GM21619 (cell line): ENCODE data around the gene KMO.

ENCODE experiments used
- ATAC-seq: cut with Tn5 transposase; IDR thresholded peaks from one replicate; pipeline ENCODE4 v1.9.1; 2021; ENCODE audit not compliant: unreplicated experiment

The KMO gene

GRCh38 chr1:241536969-241537368 lies 4.8 kb downstream of the KMO start:
- ATAC-seq, result no peak

- no peak for ATAC-seq
These were observed 10.2 kb downstream of the KMO start for GRCh38 chr1:241542199-241542907.

- no peak for ATAC-seq
These were observed 15.8 kb downstream of the KMO start for GRCh38 chr1:241548008-241548407.

GRCh38 chr1:241550318-241550717 lies 18.1 kb downstream of the KMO start:
- no peak for ATAC-seq

- ATAC-seq, result peak; percentile 85
These were observed 19.8 kb downstream of the KMO start for GRCh38 chr1:241551759-241552638.

GRCh38 chr1:241553886-241554592 lies 21.9 kb downstream of the KMO start:
- ATAC-seq, result no peak

GRCh38 chr1:241555526-241555925 lies 23.3 kb downstream of the KMO start:
- ATAC-seq, result no peak

GRCh38 chr1:241557031-241557430 lies 24.9 kb downstream of the KMO start:
- no peak for ATAC-seq

GRCh38 chr1:241557551-241558193 lies 25.5 kb downstream of the KMO start:
- ATAC-seq, result no peak

- ATAC-seq, result no peak
These were observed 28.1 kb downstream of the KMO start for GRCh38 chr1:241560146-241560848.

GRCh38 chr1:241560849-241561187 lies 28.6 kb downstream of the KMO start:
- no peak for ATAC-seq

- ATAC-seq, result no peak
These were observed 37.7 kb downstream of the KMO start for GRCh38 chr1:241569848-241570247.

GRCh38 chr1:241574154-241574553 lies 42.0 kb downstream of the KMO start:
- no peak for ATAC-seq

- ATAC-seq, result no peak
These were observed 47.3 kb downstream of the KMO start for GRCh38 chr1:241579434-241579833.

GRCh38 chr1:241582921-241583321 lies 50.7 kb downstream of the KMO start:
- no peak for ATAC-seq

GRCh38 chr1:241586905-241587512 lies 54.8 kb downstream of the KMO start:
- ATAC-seq, result no peak

GRCh38 chr1:241589521-241589920 lies 57.3 kb downstream of the KMO start:
- no peak for ATAC-seq

- ATAC-seq, result no peak
These were observed 58.5 kb downstream of the KMO start for GRCh38 chr1:241590719-241591118.

- ATAC-seq, result no peak
These were observed 59.1 kb downstream of the KMO start for GRCh38 chr1:241591317-241591716.

- no peak for ATAC-seq
These were observed 59.6 kb downstream of the KMO start for GRCh38 chr1:241591736-241592135.
